IMR-90 (cell line): ENCODE measurements around the gene ADIRF. TPM values are rescaled to one million over a fixed set of nuclear protein-coding genes. Genes with fewer than 3 reads are reported as not detected.

Source experiments
- ATAC-seq: fragments of 200-7000 bp; cut with Tn5 transposase; 2 replicates; pipeline ENCODE4 v1.9.1; 2020; ENCODE audit warnings: low read depth, mild to moderate bottlenecking, moderate library complexity
- Bru-seq: library from RNA; stranded (reverse); fragments of 400-500 nt; gene quantifications from one replicate; lab custom pipeline; 2021; lab: Mats Ljungman, UMichigan
- BruChase-seq, 2 experiments: library from RNA; stranded (reverse); fragments of 400-500 nt; gene quantifications; one replicate each; lab custom pipeline; 2021; lab: Mats Ljungman, UMichigan
- BruUV-seq: library from RNA; stranded (reverse); fragments of 400-500 nt; replicated peaks from 2 replicates; lab custom pipeline; 2021; lab: Mats Ljungman, UMichigan
- CTCF ChIA-PET: fragments of 300-600 bp; formaldehyde crosslinking; extraction: SDS; loops from one replicate; lab custom pipeline; 2021; ENCODE audit warnings: antibody characterized with exemption; lab: Yijun Ruan, JAX
- POLR2A ChIA-PET: fragments of 300-600 bp; sonication (Branson Sonifier 250); formaldehyde crosslinking; loops from one replicate; lab custom pipeline; 2022; ENCODE audit warnings: antibody characterized with exemption; ENCODE audit not compliant: unreplicated experiment; lab: Charles Lee
- DNase-seq: peaks from one replicate; pipeline ENCODE4 v3.0.0; 2013
- H2AFZ ChIP-seq: replicated peaks from 2 replicates; pipeline ENCODE3; 2013; ENCODE audit warnings: low read length, mild to moderate bottlenecking; ENCODE audit not compliant: poor library complexity
- H2AK5ac ChIP-seq: 2 replicates; pipeline ENCODE4 v1.6.1; 2013; ENCODE audit warnings: low read depth, low read length, inconsistent platforms
- H2AK9ac ChIP-seq: replicated peaks from 2 replicates; pipeline ENCODE3; 2013; ENCODE audit warnings: mild to moderate bottlenecking, low read depth, low read length, moderate library complexity; ENCODE audit not compliant: poor library complexity
- H2BK120ac ChIP-seq: 2 replicates; pipeline ENCODE4 v1.6.1; 2013; ENCODE audit warnings: low read depth, low read length, inconsistent platforms
- H2BK15ac ChIP-seq: 3 replicates; pipeline ENCODE4 v1.6.1; 2013; ENCODE audit warnings: low read depth, low read length, inconsistent platforms
- H2BK20ac ChIP-seq: 2 replicates; pipeline ENCODE4 v1.6.1; 2013; ENCODE audit warnings: low read depth, mild to moderate bottlenecking, inconsistent platforms, low read length, moderate library complexity
- H2BK5ac ChIP-seq: 2 replicates; pipeline ENCODE4 v1.6.1; 2013; ENCODE audit warnings: mild to moderate bottlenecking, low read depth, low read length, inconsistent platforms; ENCODE audit not compliant: poor library complexity, severe bottlenecking
- H3K14ac ChIP-seq: replicated peaks from 2 replicates; pipeline ENCODE4 v1.6.1; 2013; ENCODE audit warnings: low read depth, low read length, inconsistent platforms
- H3K18ac ChIP-seq: 2 replicates; pipeline ENCODE4 v1.6.1; 2013; ENCODE audit warnings: low read depth, low read length, control low read depth
- H3K23ac ChIP-seq: 2 replicates; pipeline ENCODE4 v1.6.1; 2013; ENCODE audit warnings: low read depth, low read length, inconsistent platforms
- H3K27ac ChIP-seq: 2 replicates; pipeline ENCODE4 v1.5.1; 2013; ENCODE audit warnings: mild to moderate bottlenecking, control low read depth, low read length; ENCODE audit not compliant: insufficient read depth
- H3K27me3 ChIP-seq: 2 replicates; pipeline ENCODE4 v1.6.1; 2013; ENCODE audit warnings: low read length; ENCODE audit not compliant: control insufficient read depth, insufficient read depth
- H3K36me3 ChIP-seq: 2 replicates; pipeline ENCODE4 v1.6.1; 2013; ENCODE audit warnings: low read length, mixed read lengths; ENCODE audit not compliant: control insufficient read depth, insufficient read depth
- H3K4ac ChIP-seq: 2 replicates; pipeline ENCODE4 v1.6.1; 2013; ENCODE audit warnings: low read depth, low read length, inconsistent platforms
- H3K4me1 ChIP-seq: 2 replicates; pipeline ENCODE4 v1.6.1; 2013; ENCODE audit warnings: low read length, mixed read lengths; ENCODE audit not compliant: control insufficient read depth, insufficient read depth
- H3K4me2 ChIP-seq: 2 replicates; pipeline ENCODE4 v1.6.1; 2013; ENCODE audit warnings: low read depth, mild to moderate bottlenecking, control low read depth, low read length, moderate library complexity
- H3K4me3 ChIP-seq: 2 replicates; pipeline ENCODE4 v1.5.1; 2013; ENCODE audit warnings: low read depth, mild to moderate bottlenecking, control low read depth, low read length, moderate library complexity; ENCODE audit not compliant: insufficient read depth
- H3K56ac ChIP-seq: 2 replicates; pipeline ENCODE4 v1.6.1; 2013; ENCODE audit warnings: low read length, inconsistent platforms; ENCODE audit not compliant: insufficient read depth; ENCODE audit errors: extremely low read depth
- H3K79me1 ChIP-seq, 2 experiments: 2 replicates each; pipeline ENCODE4 v1.6.1; 2013; ENCODE audit warnings: low read length in 2 of 2, inconsistent platforms in 1 of 2, low read depth in 1 of 2
- H3K9ac ChIP-seq: 2 replicates; pipeline ENCODE4 v1.6.1; 2013; ENCODE audit warnings: low read depth, low read length, control low read depth
- H3K9me1 ChIP-seq: 2 replicates; pipeline ENCODE4 v1.6.1; 2013; ENCODE audit warnings: low read length, inconsistent platforms; ENCODE audit not compliant: insufficient read depth
- H3K9me3 ChIP-seq: 2 replicates; pipeline ENCODE4 v1.6.1; 2013; ENCODE audit warnings: low read length; ENCODE audit not compliant: control insufficient read depth, insufficient read depth
- H4K20me1 ChIP-seq: 2 replicates; pipeline ENCODE4 v1.6.1; 2013; ENCODE audit warnings: low read length, inconsistent platforms; ENCODE audit not compliant: insufficient read depth
- H4K5ac ChIP-seq: 2 replicates; pipeline ENCODE4 v1.6.1; 2013; ENCODE audit warnings: mild to moderate bottlenecking, low read depth, low read length, control low read depth
- H4K8ac ChIP-seq, 2 experiments: 2 replicates each; pipeline ENCODE4 v1.6.1; 2013; ENCODE audit warnings: low read depth in 2 of 2, low read length in 2 of 2, control low read depth in 1 of 2, inconsistent platforms in 1 of 2
- H4K91ac ChIP-seq: 2 replicates; pipeline ENCODE4 v1.6.1; 2013; ENCODE audit warnings: low read depth, low read length, inconsistent platforms; ENCODE audit not compliant: insufficient read depth
- BHLHE40 ChIP-seq: fragments of 150-350 bp; IDR thresholded peaks from 2 replicates; pipeline ENCODE4 v1.6.1; 2016; ENCODE audit warnings: mild to moderate bottlenecking, low read depth, low read length
- CHD1 ChIP-seq: IDR thresholded peaks from 2 replicates; pipeline ENCODE4 v1.6.1; 2012; ENCODE audit warnings: low read depth, low read length, improper control_type of control experiment
- MAZ ChIP-seq: IDR thresholded peaks from 2 replicates; pipeline ENCODE4 v1.6.1; 2012; ENCODE audit warnings: low read depth, mild to moderate bottlenecking, low read length, improper control_type of control experiment, moderate library complexity, borderline replicate concordance
- MXI1 ChIP-seq: IDR thresholded peaks from 2 replicates; pipeline ENCODE4 v1.6.1; 2012; ENCODE audit warnings: low read depth, mild to moderate bottlenecking, low read length, moderate library complexity, borderline replicate concordance
- NFE2L2 ChIP-seq: fragments of 150-350 bp; IDR thresholded peaks from 2 replicates; pipeline ENCODE4 v1.6.1; 2016; ENCODE audit warnings: low read depth, mild to moderate bottlenecking, low read length
- POLR2A ChIP-seq: IDR thresholded peaks from 2 replicates; pipeline ENCODE4 v1.6.1; 2012; ENCODE audit warnings: mild to moderate bottlenecking, low read depth, low read length
- RAD21 ChIP-seq: IDR thresholded peaks from 2 replicates; pipeline ENCODE4 v1.6.1; 2012; ENCODE audit warnings: low read length, improper control_type of control experiment
- RFX5 ChIP-seq: IDR thresholded peaks from 2 replicates; pipeline ENCODE4 v1.8.0; 2012; ENCODE audit warnings: low read depth, mild to moderate bottlenecking, low read length, moderate library complexity
- SMC3 ChIP-seq: fragments of 150-350 bp; IDR thresholded peaks from 2 replicates; pipeline ENCODE4 v1.6.1; 2016; ENCODE audit warnings: low read depth, mild to moderate bottlenecking, antibody characterized with exemption, low read length, moderate library complexity
- WGBS, 2 experiments: methylation state at CpG; one replicate each; pipeline versions ENCODE4 v1.1.5 to v1.1.7; 2013; ENCODE audit warnings: missing lambda C conversion rate in 2 of 2; ENCODE audit not compliant: insufficient read length in 1 of 2; ENCODE audit errors: extremely low coverage in 2 of 2; 5-methylcytosine and 5-hydroxymethylcytosine counted together
- dilution Hi-C: fragments of 300-500 bp; cut with HindIII; formaldehyde crosslinking; loops from one replicate; pipeline ENCODE4 v1.14.3; 2018; ENCODE audit warnings: low sequenced_read_pairs; ENCODE audit not compliant: unreplicated experiment
- in situ Hi-C: fragments of 300-500 bp; cut with MboI; formaldehyde crosslinking; loops from 3 replicates; pipeline ENCODE4 v1.14.3; 2019; ENCODE audit warnings: low sequenced_read_pairs, inconsistent platforms, mixed read lengths
- intact Hi-C: fragments of 100-400 bp; cut with micrococcal nuclease; formaldehyde crosslinking; loops from 2 replicates; pipeline ENCODE4 v1.10.0; 2022
- long read RNA-seq: library from polyadenylated mRNA; unstranded; transcript quantifications from one replicate; pipeline ENCODE4 v2.0.0, GENCODE V29; 2021; ENCODE audit not compliant: unreplicated experiment
- polyA plus RNA-seq, 3 experiments: library from polyadenylated mRNA; depleted of rRNA; stranded (reverse); fragments of >200 nt; gene quantifications; 2 replicates each; pipeline ENCODE4 v1.2.3, GENCODE V29; 2012; ENCODE audit warnings: low replicate concordance in 1 of 3
- total RNA-seq: library from RNA; depleted of rRNA; stranded (reverse); fragments of >200 nt; gene quantifications from 2 replicates; pipeline ENCODE4 v1.2.3, GENCODE V29; 2012; rRNA removed
- TF ChIP-seq, protein P1 (sequence below): fragments of 150-350 bp; IDR thresholded peaks from 2 replicates; pipeline ENCODE4 v1.6.1; 2017; ENCODE audit warnings: mild to moderate bottlenecking, antibody characterized with exemption, low read length, low read depth
- TF ChIP-seq, protein P2 (sequence below): fragments of 150-350 bp; IDR thresholded peaks from 2 replicates; pipeline ENCODE4 v1.6.1; 2016; ENCODE audit warnings: low read depth, mild to moderate bottlenecking, low read length, moderate library complexity, borderline replicate concordance
- TF ChIP-seq, protein P3 (sequence below): conservative IDR thresholded peaks from 2 replicates; pipeline ENCODE4 v1.5.1; 2012; ENCODE audit warnings: mild to moderate bottlenecking, low read depth, low read length, improper control_type of control experiment

ADIRF gene
- total RNA-seq = 2.3 and 2.5 TPM in 2 replicates
- 7.2 and 12.4 TPM in 2 replicates for polyA plus RNA-seq (2012; rRNA removed)
- polyA plus RNA-seq (2012; cell fraction: cytosol; rRNA removed) = 4.7 and 10.7 TPM in 2 replicates
- polyA plus RNA-seq (2012; cell fraction: nucleus; rRNA removed; ENCODE audit: low replicate concordance) = 1.4 and 1.5 TPM in 2 replicates
- percentile 16 among the genes with signal in this experiment for Bru-seq, nascent RNA
- BruChase-seq, experiment 1, labeled RNA remaining after a 6-hour chase = not detected
- BruChase-seq, experiment 2, labeled RNA remaining after a 2-hour chase = percentile 15 among the genes with signal in this experiment
- long read RNA-seq = 0 reads

DNA sequence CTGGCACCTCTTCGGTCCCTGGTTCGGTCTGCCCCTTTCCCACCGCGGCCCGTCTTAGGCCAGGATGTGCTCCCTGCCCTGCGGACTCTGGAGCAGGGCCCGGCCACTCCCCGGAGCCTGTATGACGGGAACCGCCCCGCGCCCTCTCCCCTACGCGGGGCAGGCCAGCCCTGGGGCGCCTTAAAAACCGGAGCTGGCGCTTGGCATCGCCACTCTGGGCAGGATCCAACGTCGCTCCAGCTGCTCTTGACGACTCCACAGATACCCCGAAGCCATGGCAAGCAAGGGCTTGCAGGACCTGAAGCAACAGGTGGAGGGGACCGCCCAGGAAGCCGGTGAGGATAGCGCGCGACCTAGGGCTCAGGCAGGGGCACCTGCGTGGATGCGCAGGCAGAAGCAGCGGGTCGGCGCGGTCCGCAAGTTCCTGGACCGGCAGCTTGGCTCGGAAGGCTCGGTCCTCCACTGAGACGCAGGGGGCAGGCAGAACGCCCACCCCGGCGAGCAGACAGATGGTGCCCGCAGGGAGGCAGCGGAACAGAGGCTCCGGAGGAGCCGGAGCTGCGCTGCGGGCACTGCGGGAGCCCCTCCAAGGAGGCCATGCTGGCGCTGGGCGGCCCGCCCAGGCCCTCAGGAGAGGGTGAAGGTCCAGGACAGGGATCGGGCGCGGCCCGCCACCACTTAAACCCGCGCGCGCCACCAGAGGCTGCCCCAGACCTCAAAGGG is at the start of gene ADIRF:
Gene ADIRF, plus strand, starts transcription at position 212 of the 723 bp plus-strand sequence. Its CDS starts 63 bp downstream, at position 275.
- intact Hi-C loops (loop anchor here (2.0 kb wide), 1 partner anchor 124 kb away; no protein-coding TSS in a partner anchor), dilution Hi-C loops (no loop called here), in situ Hi-C loops (no loop called here)
- H3K4me1 ChIP-seq = peaks cover 36% of the 10 kb centered on the region
- H2AK9ac ChIP-seq = peak within 1 kb of the TSS; percentile 99
- no peak within 1 kb of the TSS for H3K4me3 ChIP-seq
- 0 out of 2 replicates have a peak within 1 kb of the TSS, but pooled peaks have one; percentile 2 for H2BK120ac ChIP-seq
- ATAC-seq = no peak
- H4K91ac ChIP-seq = peak within 1 kb of the TSS; percentile 18; the same call in 1 of the 2 replicates
- no peak within 1 kb of the TSS for H4K5ac ChIP-seq
- DNase-seq = no peak
- peak within 1 kb of the TSS; percentile 37 for H3K14ac ChIP-seq
- H3K9me3 ChIP-seq = no peaks in the 10 kb centered on the region
- ChIA-PET POLR2A (no interaction called here), CTCF (no interaction called here)
- H2BK20ac ChIP-seq = no peak within 1 kb of the TSS; the same call in 1 of the 2 replicates
- peak within 1 kb of the TSS; percentile 24 for H3K4me2 ChIP-seq
- H4K8ac ChIP-seq = peak within 1 kb of the TSS in 1 of 2 experiments; percentile 21; a peak in 1 of 4 replicates
- H3K18ac ChIP-seq = no peak within 1 kb of the TSS
- WGBS, 2 experiments = 38% methylated on average over 32 of the region's 59 CpGs; no CpG with 5 or more reads in 1 of the 2 experiments
- H3K23ac ChIP-seq = peak within 1 kb of the TSS; percentile 81; the same call in 1 of the 2 replicates
- H2AFZ ChIP-seq = peak within 1 kb of the TSS; percentile 92
- BruUV-seq = no TSS peak
- H3K27ac ChIP-seq = no peak within 1 kb of the TSS; the same call in 1 of the 2 replicates
- H3K27me3 ChIP-seq = no peaks in the 10 kb centered on the region
- H3K9me1 ChIP-seq = peaks cover 20% of the 10 kb centered on the region
- no peak within 1 kb of the TSS for H3K56ac ChIP-seq
- peak within 1 kb of the TSS; percentile 61 for H2AK5ac ChIP-seq
- H3K79me1 ChIP-seq = peaks cover 0 to 40% of the 10 kb centered on the region in 2 experiments; a peak in 3 of 4 replicates
- H3K36me3 ChIP-seq = no peaks in the 10 kb centered on the region
- peak within 1 kb of the TSS; percentile 67 for H3K4ac ChIP-seq
- H2BK15ac ChIP-seq = no peak within 1 kb of the TSS
- H3K9ac ChIP-seq = peak within 1 kb of the TSS; percentile 29; the same call in 1 of the 2 replicates
- H4K20me1 ChIP-seq = no peaks in the 10 kb centered on the region; the same call in 1 of the 2 replicates
- H2BK5ac ChIP-seq = peak within 1 kb of the TSS; percentile 41
- TF ChIP-seq MXI1 = no peak
- no peak for TF ChIP-seq NFE2L2
- no peak for TF ChIP-seq BHLHE40
- TF ChIP-seq RAD21 = no peak
- TF ChIP-seq, protein P1, sequence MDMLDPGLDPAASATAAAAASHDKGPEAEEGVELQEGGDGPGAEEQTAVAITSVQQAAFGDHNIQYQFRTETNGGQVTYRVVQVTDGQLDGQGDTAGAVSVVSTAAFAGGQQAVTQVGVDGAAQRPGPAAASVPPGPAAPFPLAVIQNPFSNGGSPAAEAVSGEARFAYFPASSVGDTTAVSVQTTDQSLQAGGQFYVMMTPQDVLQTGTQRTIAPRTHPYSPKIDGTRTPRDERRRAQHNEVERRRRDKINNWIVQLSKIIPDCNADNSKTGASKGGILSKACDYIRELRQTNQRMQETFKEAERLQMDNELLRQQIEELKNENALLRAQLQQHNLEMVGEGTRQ = no peak
- TF ChIP-seq, protein P2, sequence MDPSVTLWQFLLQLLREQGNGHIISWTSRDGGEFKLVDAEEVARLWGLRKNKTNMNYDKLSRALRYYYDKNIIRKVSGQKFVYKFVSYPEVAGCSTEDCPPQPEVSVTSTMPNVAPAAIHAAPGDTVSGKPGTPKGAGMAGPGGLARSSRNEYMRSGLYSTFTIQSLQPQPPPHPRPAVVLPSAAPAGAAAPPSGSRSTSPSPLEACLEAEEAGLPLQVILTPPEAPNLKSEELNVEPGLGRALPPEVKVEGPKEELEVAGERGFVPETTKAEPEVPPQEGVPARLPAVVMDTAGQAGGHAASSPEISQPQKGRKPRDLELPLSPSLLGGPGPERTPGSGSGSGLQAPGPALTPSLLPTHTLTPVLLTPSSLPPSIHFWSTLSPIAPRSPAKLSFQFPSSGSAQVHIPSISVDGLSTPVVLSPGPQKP = no peak
- TF ChIP-seq SMC3 = no peak
- TF ChIP-seq MAZ = no peak
- TF ChIP-seq RFX5 = no peak
- TF ChIP-seq, protein P3, sequence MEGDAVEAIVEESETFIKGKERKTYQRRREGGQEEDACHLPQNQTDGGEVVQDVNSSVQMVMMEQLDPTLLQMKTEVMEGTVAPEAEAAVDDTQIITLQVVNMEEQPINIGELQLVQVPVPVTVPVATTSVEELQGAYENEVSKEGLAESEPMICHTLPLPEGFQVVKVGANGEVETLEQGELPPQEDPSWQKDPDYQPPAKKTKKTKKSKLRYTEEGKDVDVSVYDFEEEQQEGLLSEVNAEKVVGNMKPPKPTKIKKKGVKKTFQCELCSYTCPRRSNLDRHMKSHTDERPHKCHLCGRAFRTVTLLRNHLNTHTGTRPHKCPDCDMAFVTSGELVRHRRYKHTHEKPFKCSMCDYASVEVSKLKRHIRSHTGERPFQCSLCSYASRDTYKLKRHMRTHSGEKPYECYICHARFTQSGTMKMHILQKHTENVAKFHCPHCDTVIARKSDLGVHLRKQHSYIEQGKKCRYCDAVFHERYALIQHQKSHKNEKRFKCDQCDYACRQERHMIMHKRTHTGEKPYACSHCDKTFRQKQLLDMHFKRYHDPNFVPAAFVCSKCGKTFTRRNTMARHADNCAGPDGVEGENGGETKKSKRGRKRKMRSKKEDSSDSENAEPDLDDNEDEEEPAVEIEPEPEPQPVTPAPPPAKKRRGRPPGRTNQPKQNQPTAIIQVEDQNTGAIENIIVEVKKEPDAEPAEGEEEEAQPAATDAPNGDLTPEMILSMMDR = no peak
- no peak for TF ChIP-seq CHD1
- no peak for TF ChIP-seq POLR2A
